Measurements from ENCODE around the gene GP2.

- TF ChIP-seq POLR2A (IDR thresholded peaks at IDR 0.05) (no peak), CTCF (IDR thresholded peaks at IDR 0.05) (no peak)
Observed at GRCh38 chr16:20265019-20265418, 62.3 kb downstream of the GP2 start.

All from right lobe of liver (tissue), 4 donors.